ENCODE measurements around the gene KIF18A.
"Not testable (repeated sequence)": the region's sequence is repeated elsewhere in the genome, so short reads cannot be mapped to it uniquely, and the experiment has no call there.

Gene KIF18A

GRCh38 chr11:28106353-28107043, 1.5 kb downstream of the KIF18A start:
- DNase-seq (ENCODE audit: low spot score): no peak

GRCh38 chr11:28105869-28106268, 2.1 kb downstream of the KIF18A start:
- DNase-seq (ENCODE audit: low spot score): no peak

- DNase-seq (ENCODE audit: low spot score): no peak
Observed at GRCh38 chr11:28104984-28105383, 3.0 kb downstream of the KIF18A start.

GRCh38 chr11:28104425-28104824, 3.5 kb downstream of the KIF18A start:
- no peak for DNase-seq (ENCODE audit: low spot score)

GRCh38 chr11:28102300-28102699, 5.7 kb downstream of the KIF18A start:
- not testable (repeated sequence) for DNase-seq (ENCODE audit: low spot score)

GRCh38 chr11:28100665-28101064, 7.3 kb downstream of the KIF18A start:
- no peak for DNase-seq (ENCODE audit: low spot score)

- no peak for DNase-seq (ENCODE audit: low spot score)
Observed at GRCh38 chr11:28099715-28100114, 8.2 kb downstream of the KIF18A start.

GRCh38 chr11:28098257-28098656, 9.7 kb downstream of the KIF18A start:
- DNase-seq (ENCODE audit: low spot score): no peak

GRCh38 chr11:28092786-28093185, 15.2 kb downstream of the KIF18A start:
- no peak for DNase-seq (ENCODE audit: low spot score)

GRCh38 chr11:28090052-28090749, 17.8 kb downstream of the KIF18A start:
- DNase-seq (ENCODE audit: low spot score): no peak

- DNase-seq (ENCODE audit: low spot score): no peak
Observed at GRCh38 chr11:28089378-28089777, 18.6 kb downstream of the KIF18A start.

- not testable (repeated sequence) for DNase-seq (ENCODE audit: low spot score)
Observed at GRCh38 chr11:28087693-28088092, 20.3 kb downstream of the KIF18A start.

GRCh38 chr11:28087192-28087591, 20.8 kb downstream of the KIF18A start:
- not testable (repeated sequence) for DNase-seq (ENCODE audit: low spot score)

GRCh38 chr11:28086569-28086968, 21.4 kb downstream of the KIF18A start:
- no peak for DNase-seq (ENCODE audit: low spot score)

GRCh38 chr11:28083118-28083517, 24.8 kb downstream of the KIF18A start:
- DNase-seq (ENCODE audit: low spot score): no peak

GRCh38 chr11:28077521-28077920, 30.4 kb downstream of the KIF18A start:
- DNase-seq (ENCODE audit: low spot score): no peak

- DNase-seq (ENCODE audit: low spot score): no peak
Observed at GRCh38 chr11:28072321-28072720, 35.6 kb downstream of the KIF18A start.

GRCh38 chr11:28071305-28071704, 36.7 kb downstream of the KIF18A start:
- no peak for DNase-seq (ENCODE audit: low spot score)

GRCh38 chr11:28058333-28058732, 49.6 kb downstream of the KIF18A start:
- no peak for DNase-seq (ENCODE audit: low spot score)

GRCh38 chr11:28054821-28055220, 53.1 kb downstream of the KIF18A start:
- no peak for DNase-seq (ENCODE audit: low spot score)

GRCh38 chr11:28049338-28050216, 58.4 kb downstream of the KIF18A start:
- DNase-seq (ENCODE audit: low spot score): no peak

GRCh38 chr11:28048812-28049211, 59.1 kb downstream of the KIF18A start:
- DNase-seq (ENCODE audit: low spot score): no peak
